ENCODE results near the gene SV2C.

SV2C gene

GRCh38 chr5:76062502-76063041 lies 20.6 kb upstream of the SV2C start:
- Histone ChIP-seq H3K9me3 (ENCODE audit: insufficient read depth, low read depth, low read length) (no peaks in the 10 kb centered on the region), H4K20me1 (ENCODE audit: insufficient read depth, low read length, poor library complexity, severe bottlenecking) (no peaks in the 10 kb centered on the region), H3K9me2 (replicated peaks; ENCODE audit: low read depth, low read length) (no peaks in the 10 kb centered on the region), H2AFZ (ENCODE audit: low read length) (no peak overlapping the region), H3K4me2 (ENCODE audit: low read depth, low read length, poor library complexity, severe bottlenecking) (no peak overlapping the region), H3K4me1 (ENCODE audit: insufficient read depth, low read length, poor library complexity, severe bottlenecking) (no peaks in the 10 kb centered on the region), H3F3A (ENCODE audit: low read depth) (no peaks in the 10 kb centered on the region), H3K36me3 (ENCODE audit: insufficient read depth, low read length) (no peaks in the 10 kb centered on the region), H3K27me3 (ENCODE audit: insufficient read depth, low read length, poor library complexity, severe bottlenecking) (no peaks in the 10 kb centered on the region), H3K9ac (ENCODE audit: low read depth, low read length, poor library complexity, severe bottlenecking) (no peak overlapping the region), H3K4me3 (ENCODE audit: low read length, poor library complexity, severe bottlenecking) (no peak overlapping the region), H3K79me2 (ENCODE audit: insufficient read depth, low read length) (no peaks in the 10 kb centered on the region)
- no peak for TF ChIP-seq EZH2phosphoT487 (IDR thresholded peaks at IDR 0.05; ENCODE audit: borderline replicate concordance)
- TF ChIP-seq CTCF (conservative IDR thresholded peaks at IDR 0.05; ENCODE audit: low read length): no peak

- Histone ChIP-seq H3K9me3 (ENCODE audit: insufficient read depth, low read depth, low read length) (no peaks in the 10 kb centered on the region), H3K27me3 (ENCODE audit: insufficient read depth, low read length, poor library complexity, severe bottlenecking) (no peaks in the 10 kb centered on the region), H3K4me3 (ENCODE audit: low read length, poor library complexity, severe bottlenecking) (no peak overlapping the region), H2AFZ (ENCODE audit: low read length) (no peak overlapping the region), H3K9ac (ENCODE audit: low read depth, low read length, poor library complexity, severe bottlenecking) (no peak overlapping the region), H3F3A (ENCODE audit: low read depth) (no peaks in the 10 kb centered on the region), H3K4me2 (ENCODE audit: low read depth, low read length, poor library complexity, severe bottlenecking) (no peak overlapping the region), H3K9me2 (replicated peaks; ENCODE audit: low read depth, low read length) (no peaks in the 10 kb centered on the region), H3K36me3 (ENCODE audit: insufficient read depth, low read length) (no peaks in the 10 kb centered on the region), H3K79me2 (ENCODE audit: insufficient read depth, low read length) (no peaks in the 10 kb centered on the region), H4K20me1 (ENCODE audit: insufficient read depth, low read length, poor library complexity, severe bottlenecking) (no peaks in the 10 kb centered on the region), H3K4me1 (ENCODE audit: insufficient read depth, low read length, poor library complexity, severe bottlenecking) (no peaks in the 10 kb centered on the region)
- TF ChIP-seq EZH2phosphoT487 (IDR thresholded peaks at IDR 0.05; ENCODE audit: borderline replicate concordance): no peak
- no peak for TF ChIP-seq CTCF (conservative IDR thresholded peaks at IDR 0.05; ENCODE audit: low read length)
These were observed 17.9 kb upstream of the SV2C start for GRCh38 chr5:76065258-76065657.

GRCh38 chr5:76069061-76069735 lies 14.0 kb upstream of the SV2C start:
- Histone ChIP-seq H3K36me3 (ENCODE audit: insufficient read depth, low read length) (no peaks in the 10 kb centered on the region), H3K9me2 (replicated peaks; ENCODE audit: low read depth, low read length) (no peaks in the 10 kb centered on the region), H3K9me3 (ENCODE audit: insufficient read depth, low read depth, low read length) (no peaks in the 10 kb centered on the region), H3F3A (ENCODE audit: low read depth) (no peaks in the 10 kb centered on the region), H3K9ac (ENCODE audit: low read depth, low read length, poor library complexity, severe bottlenecking) (no peak overlapping the region), H3K27me3 (ENCODE audit: insufficient read depth, low read length, poor library complexity, severe bottlenecking) (no peaks in the 10 kb centered on the region), H3K4me3 (ENCODE audit: low read length, poor library complexity, severe bottlenecking) (no peak overlapping the region), H4K20me1 (ENCODE audit: insufficient read depth, low read length, poor library complexity, severe bottlenecking) (no peaks in the 10 kb centered on the region), H2AFZ (ENCODE audit: low read length) (no peak overlapping the region), H3K4me1 (ENCODE audit: insufficient read depth, low read length, poor library complexity, severe bottlenecking) (peaks cover 4% of the 10 kb centered on the region), H3K79me2 (ENCODE audit: insufficient read depth, low read length) (no peaks in the 10 kb centered on the region), H3K4me2 (ENCODE audit: low read depth, low read length, poor library complexity, severe bottlenecking) (no peak overlapping the region)
- TF ChIP-seq EZH2phosphoT487 (IDR thresholded peaks at IDR 0.05; ENCODE audit: borderline replicate concordance): no peak
- no peak for TF ChIP-seq CTCF (conservative IDR thresholded peaks at IDR 0.05; ENCODE audit: low read length)

All from Loucy (cell line).